ENCODE results near the gene SLC49A4. TPM values are rescaled to one million over a fixed set of nuclear protein-coding genes. Genes with fewer than 3 reads are reported as not detected.

Gene SLC49A4
- total RNA-seq, 4 donors from 2014 or later, result 14.2 to 27.3 (median 20.9) TPM

DNA sequence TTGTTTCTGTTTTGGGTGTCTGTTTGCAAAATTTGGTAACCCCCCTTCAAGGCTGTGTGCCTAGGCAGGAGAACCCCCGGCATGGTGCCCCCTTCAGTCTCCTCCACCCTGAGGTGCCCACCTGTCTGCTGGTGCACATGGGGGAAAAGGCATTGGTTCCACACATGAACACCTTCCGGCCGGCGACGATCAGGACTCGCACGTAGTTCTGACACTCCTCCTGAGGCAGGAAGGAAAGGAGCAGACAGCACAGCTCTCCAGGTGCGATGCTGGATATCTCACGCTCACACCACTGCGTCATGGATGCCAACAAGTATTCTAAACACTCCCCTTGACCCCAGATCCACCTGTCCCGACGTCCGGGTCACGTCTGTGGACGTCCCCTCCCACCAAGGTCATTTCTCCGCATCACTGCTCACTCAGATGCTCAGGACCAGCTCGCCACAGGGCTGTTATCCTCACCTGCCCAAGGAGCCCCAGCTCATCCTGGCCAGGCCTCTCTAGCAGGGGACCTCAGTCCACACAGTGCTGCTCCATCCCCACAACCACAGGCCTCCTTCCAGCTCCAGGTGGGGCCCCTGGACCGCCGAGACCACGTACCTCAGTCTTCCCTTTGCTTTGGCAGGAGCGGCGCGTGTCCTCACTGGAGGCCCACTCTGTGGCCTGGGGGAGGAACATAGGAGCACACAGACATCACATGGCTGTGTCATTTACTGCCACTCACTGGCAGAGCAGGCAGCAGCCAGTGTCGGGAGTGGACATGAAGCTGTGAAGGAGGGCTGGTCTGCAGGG, 133.7 kb downstream of the SLC49A4 start:
- TF ChIP-seq POLR2A (IDR thresholded peaks at IDR 0.05) (no peak), EP300 (IDR thresholded peaks at IDR 0.05) (no peak)
- TF ChIP-seq, protein P1, sequence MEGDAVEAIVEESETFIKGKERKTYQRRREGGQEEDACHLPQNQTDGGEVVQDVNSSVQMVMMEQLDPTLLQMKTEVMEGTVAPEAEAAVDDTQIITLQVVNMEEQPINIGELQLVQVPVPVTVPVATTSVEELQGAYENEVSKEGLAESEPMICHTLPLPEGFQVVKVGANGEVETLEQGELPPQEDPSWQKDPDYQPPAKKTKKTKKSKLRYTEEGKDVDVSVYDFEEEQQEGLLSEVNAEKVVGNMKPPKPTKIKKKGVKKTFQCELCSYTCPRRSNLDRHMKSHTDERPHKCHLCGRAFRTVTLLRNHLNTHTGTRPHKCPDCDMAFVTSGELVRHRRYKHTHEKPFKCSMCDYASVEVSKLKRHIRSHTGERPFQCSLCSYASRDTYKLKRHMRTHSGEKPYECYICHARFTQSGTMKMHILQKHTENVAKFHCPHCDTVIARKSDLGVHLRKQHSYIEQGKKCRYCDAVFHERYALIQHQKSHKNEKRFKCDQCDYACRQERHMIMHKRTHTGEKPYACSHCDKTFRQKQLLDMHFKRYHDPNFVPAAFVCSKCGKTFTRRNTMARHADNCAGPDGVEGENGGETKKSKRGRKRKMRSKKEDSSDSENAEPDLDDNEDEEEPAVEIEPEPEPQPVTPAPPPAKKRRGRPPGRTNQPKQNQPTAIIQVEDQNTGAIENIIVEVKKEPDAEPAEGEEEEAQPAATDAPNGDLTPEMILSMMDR (IDR thresholded peaks at IDR 0.05), result no peak
- no peaks in the 10 kb centered on the region for H3K9me3 ChIP-seq
- H3K27me3 ChIP-seq, result no peaks in the 10 kb centered on the region
- WGBS, 2 donors, result 87% methylated on average over 24 of the region's 24 CpGs
- H3K27ac ChIP-seq, result no peak overlapping the region
- no peaks in the 10 kb centered on the region for H3K36me3 ChIP-seq
- H3K4me3 ChIP-seq, result no peak overlapping the region
- no peak for DNase-seq (ENCODE audit: low spot score in 2 of 2)
- peaks cover 0 to 9% (median 0%) of the 10 kb centered on the region in 4 donors for H3K4me1 ChIP-seq

DNA sequence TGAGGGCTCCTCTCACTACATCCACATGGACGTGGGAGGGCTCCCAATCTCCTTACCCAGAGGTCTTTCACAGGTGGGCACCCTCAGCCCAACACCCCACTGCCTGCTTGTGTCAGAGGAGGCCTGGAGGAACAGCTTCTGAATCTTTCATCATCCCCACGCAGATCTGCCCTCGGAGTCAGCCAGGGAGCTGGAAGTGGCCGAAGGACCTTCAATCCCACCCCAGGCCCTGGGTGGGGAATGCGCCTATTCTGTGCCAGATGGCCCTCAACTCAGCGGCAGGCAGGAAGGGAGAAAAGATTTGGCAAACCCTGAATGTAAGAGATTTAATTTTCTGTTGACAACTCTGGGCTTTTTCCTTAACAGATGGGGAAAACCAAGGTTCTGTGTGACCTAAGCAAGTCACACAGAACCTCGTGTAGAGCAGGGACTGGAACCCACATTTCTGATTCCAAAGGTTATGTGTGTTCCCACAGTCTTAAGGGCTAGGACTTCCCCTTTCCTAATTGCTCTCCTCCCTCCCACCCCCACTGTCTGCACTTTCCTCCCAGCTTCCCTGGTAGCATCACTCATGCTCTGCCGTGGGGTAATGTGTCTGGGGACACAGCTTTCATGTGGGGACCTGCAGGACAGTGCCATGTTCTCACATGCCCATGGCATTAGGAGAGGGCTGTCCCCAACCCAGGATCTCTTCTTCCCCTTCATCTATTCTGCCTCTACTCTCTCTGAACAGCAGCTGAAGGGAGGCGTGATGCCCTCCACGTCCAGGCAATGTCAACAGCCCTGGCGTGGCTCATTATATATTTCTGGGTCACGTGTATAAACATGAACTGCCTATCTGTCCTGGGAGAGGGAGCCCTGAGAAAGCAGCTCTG, 134.6 kb downstream of the SLC49A4 start:
- no peak for TF ChIP-seq POLR2A (IDR thresholded peaks at IDR 0.05)
- no peak for TF ChIP-seq EP300 (IDR thresholded peaks at IDR 0.05)
- Histone ChIP-seq H3K27me3 (no peaks in the 10 kb centered on the region), H3K4me1 (peaks cover 0 to 2% (median 0%) of the 10 kb centered on the region in 4 donors), H3K27ac (no peak overlapping the region), H3K36me3 (no peaks in the 10 kb centered on the region), H3K4me3 (no peak overlapping the region), H3K9me3 (no peaks in the 10 kb centered on the region)
- DNase-seq (ENCODE audit: low spot score in 2 of 2), result no peak
- 59 to 60% methylated on average over 12 of the region's 12 CpGs for WGBS, 2 donors

DNA sequence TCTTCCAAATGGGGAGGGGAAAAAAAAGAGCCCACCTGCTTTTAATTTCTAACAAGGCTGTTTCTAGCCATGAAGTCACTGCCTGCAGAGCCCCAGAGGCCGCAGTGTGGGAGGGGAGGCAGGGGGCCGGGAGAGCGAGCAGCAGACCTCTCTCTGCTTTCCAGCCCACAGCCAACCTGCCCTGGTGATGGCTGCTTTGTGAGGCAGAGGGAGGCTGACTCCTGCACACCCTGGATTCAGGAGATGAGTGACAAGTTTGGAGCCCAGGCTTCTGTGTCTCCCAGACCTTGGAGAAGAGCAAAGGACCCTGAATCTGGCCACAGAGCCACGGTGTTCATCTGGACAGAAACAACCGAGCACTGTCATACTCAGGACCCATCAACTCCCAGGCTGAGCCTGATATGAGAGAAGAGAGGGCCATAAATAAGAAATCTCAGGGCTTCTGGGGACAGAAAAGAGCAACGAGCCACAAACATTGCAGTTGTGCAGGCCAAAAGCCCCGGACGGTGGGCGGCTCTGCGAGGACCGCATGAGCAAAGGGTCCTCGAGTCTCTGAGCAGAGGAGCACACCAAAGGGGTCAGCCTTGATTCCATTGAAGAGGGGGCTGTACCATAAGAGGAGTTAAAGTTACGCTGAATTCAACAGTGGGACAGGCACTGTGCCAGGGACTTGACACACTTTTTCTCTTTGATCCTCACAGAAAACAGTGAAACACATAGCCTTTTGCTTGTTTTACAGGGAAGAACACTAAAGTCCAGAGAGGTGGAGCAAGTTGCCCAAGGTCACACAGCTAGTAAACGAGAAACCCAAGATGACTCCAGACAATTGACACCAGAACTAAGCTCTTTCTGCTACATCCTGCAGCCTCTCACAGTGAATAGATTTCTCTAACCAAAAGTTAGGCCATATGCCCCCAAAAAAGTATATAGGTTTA, 135.5 kb downstream of the SLC49A4 start:
- H3K4me1 ChIP-seq, result no peaks in the 10 kb centered on the region
- DNase-seq (ENCODE audit: low spot score in 2 of 2), result no peak
- TF ChIP-seq EP300 (IDR thresholded peaks at IDR 0.05), result no peak
- TF ChIP-seq, protein P1 (IDR thresholded peaks at IDR 0.05), result no peak
- no peak for TF ChIP-seq POLR2A (IDR thresholded peaks at IDR 0.05)
- H3K4me3 ChIP-seq, result no peak overlapping the region
- H3K27me3 ChIP-seq, result no peaks in the 10 kb centered on the region
- H3K36me3 ChIP-seq, result no peaks in the 10 kb centered on the region
- WGBS, 2 donors, result 58 to 67% methylated on average over 14 of the region's 14 CpGs
- H3K27ac ChIP-seq, result no peak overlapping the region
- H3K9me3 ChIP-seq, result no peaks in the 10 kb centered on the region

Other genes starting within 250 kb of the SLC49A4 start
- 10 to 100 TPM; 16.1 to 32.6 (median 22.4) TPM for gene PARP9, start 230.8 kb upstream of the SLC49A4 start, total RNA-seq
- gene DTX3L, start 230.7 kb upstream of the SLC49A4 start, total RNA-seq, result 10 to 100 TPM; 14.9 to 23.2 (median 18.9) TPM
- gene PARP15, start 217.4 kb upstream of the SLC49A4 start, total RNA-seq, result 1 to 10 TPM; 1.2 to 3.6 (median 2.8) TPM
- gene PARP14, start 114.2 kb upstream of the SLC49A4 start, total RNA-seq, result 10 to 100 TPM; 31.6 to 56.2 (median 38.4) TPM
- gene HSPBAP1, start 1.2 kb upstream of the SLC49A4 start, total RNA-seq, result 10 to 100 TPM; 10.9 to 15.3 (median 12.9) TPM
- gene SEMA5B, start 232.7 kb downstream of the SLC49A4 start, total RNA-seq, result 10 to 100 TPM in 2 of 4 donors, 1 to 10 TPM in 2; 6.7 to 19.7 (median 13.1) TPM

Measured in tibial nerve (tissue), 4 donors.